Middle frontal gyrus (tissue), 1 donor: ENCODE data around the gene HNRNPA3.
"Not testable (repeated sequence)": the region's sequence is repeated elsewhere in the genome, so short reads cannot be mapped to it uniquely, and the experiment has no call there.

Source experiments
- DNase-seq: peaks from one replicate; pipeline ENCODE4 v3.0.0-alpha.2; 2015; ENCODE audit warnings: low spot score; ENCODE audit errors: extremely low spot score

The HNRNPA3 gene

GRCh38 chr2:177188482-177189469 is 23.8 kb upstream of the HNRNPA3 start:
- DNase-seq = no peak

- DNase-seq = no peak
These were observed 21.7 kb upstream of the HNRNPA3 start for GRCh38 chr2:177190941-177191340.

GRCh38 chr2:177192788-177193187 is 19.8 kb upstream of the HNRNPA3 start:
- DNase-seq = no peak

- DNase-seq = no peak
These were observed 19.4 kb upstream of the HNRNPA3 start for GRCh38 chr2:177193240-177193639.

GRCh38 chr2:177195194-177195593 is 17.4 kb upstream of the HNRNPA3 start:
- no peak for DNase-seq

- DNase-seq = not testable (repeated sequence)
These were observed 12.2 kb upstream of the HNRNPA3 start for GRCh38 chr2:177200419-177200818.

GRCh38 chr2:177201919-177202346 is 10.7 kb upstream of the HNRNPA3 start:
- no peak for DNase-seq

- DNase-seq = no peak
These were observed 8.2 kb upstream of the HNRNPA3 start for GRCh38 chr2:177204417-177204816.

- no peak for DNase-seq
These were observed 5.5 kb upstream of the HNRNPA3 start for GRCh38 chr2:177207101-177207500.

- DNase-seq = no peak
These were observed 1.4 kb upstream of the HNRNPA3 start for GRCh38 chr2:177211169-177211568.

- DNase-seq = no peak
These were observed 953 bp upstream of the HNRNPA3 start for GRCh38 chr2:177211576-177212105.

- DNase-seq = peak; percentile 70
These were observed 580 bp downstream of the HNRNPA3 start for GRCh38 chr2:177212891-177213856.

GRCh38 chr2:177217247-177217843 is 4.8 kb downstream of the HNRNPA3 start:
- no peak for DNase-seq

- not testable (repeated sequence) for DNase-seq
These were observed 7.2 kb downstream of the HNRNPA3 start for GRCh38 chr2:177219787-177220186.

GRCh38 chr2:177221534-177221933 is 8.9 kb downstream of the HNRNPA3 start:
- no peak for DNase-seq

- DNase-seq = no peak
These were observed 9.4 kb downstream of the HNRNPA3 start for GRCh38 chr2:177221970-177222369.

GRCh38 chr2:177223436-177223835 is 10.8 kb downstream of the HNRNPA3 start:
- not testable (repeated sequence) for DNase-seq

- DNase-seq = no peak
These were observed 13.4 kb downstream of the HNRNPA3 start for GRCh38 chr2:177225965-177226360.

- no peak for DNase-seq
These were observed 17.0 kb downstream of the HNRNPA3 start for GRCh38 chr2:177229442-177230242.

- no peak for DNase-seq
These were observed 18.7 kb downstream of the HNRNPA3 start for GRCh38 chr2:177231270-177231669.
